OCI-LY3 (cell line): ENCODE data around the gene TMEM94.

Experiments used
- CTCF ChIP-seq: fragments of 200-600, 300-600 bp; sonication (generic); IDR thresholded peaks from 2 replicates; pipeline ENCODE4 v1.5.1; 2014; ENCODE audit warnings: antibody characterized with exemption, low read length, low read depth
- EZH2phosphoT487 ChIP-seq: fragments of 200-600 bp; shearing (Covaris generic); IDR thresholded peaks from 2 replicates; pipeline ENCODE4 v1.6.1; 2018; ENCODE audit warnings: antibody characterized with exemption, mixed run types, low read depth

- TF ChIP-seq CTCF (no peak), EZH2phosphoT487 (no peak)
Measured at GRCh38 chr17:75433218-75433783, 23.1 kb upstream of the TMEM94 start.
